Neural progenitor cell (in vitro differentiated cells): Measurements from ENCODE around the gene GLP1R.

Experiments
- EZH2 ChIP-seq: fragments of 200-600 bp; sonication (generic); IDR thresholded peaks from 2 replicates; pipeline ENCODE4 v1.6.1; 2017; ENCODE audit warnings: antibody characterized with exemption, mild to moderate bottlenecking, moderate library complexity
- EZH2phosphoT487 ChIP-seq: fragments of 200-600 bp; sonication (generic); IDR thresholded peaks from 2 replicates; pipeline ENCODE4 v1.6.1; 2017; ENCODE audit warnings: antibody characterized with exemption

- no peak for TF ChIP-seq EZH2
- no peak for TF ChIP-seq EZH2phosphoT487
Measured at GRCh38 chr6:39076623-39077535, 28.3 kb downstream of the GLP1R start.
